WI38 (cell line): Measurements from ENCODE around the gene PLPP6.

ENCODE experiments used
- H3K4me3 ChIP-seq: 2 replicates; pipeline ENCODE4 v1.5.1; 2011; ENCODE audit warnings: low read depth, mild to moderate bottlenecking, control low read depth, low read length
- CTCF ChIP-seq: IDR thresholded peaks from 2 replicates; pipeline ENCODE4 v1.5.1; 2012; ENCODE audit warnings: low read depth, mild to moderate bottlenecking, control low read depth, low read length

Gene PLPP6

GRCh38 chr9:4691795-4692194 is 29.7 kb downstream of the PLPP6 start:
- no peak for TF ChIP-seq CTCF
- no peak overlapping the region for H3K4me3 ChIP-seq

- TF ChIP-seq CTCF: no peak
- H3K4me3 ChIP-seq: no peak overlapping the region
Measured at GRCh38 chr9:4700091-4700490, 38.0 kb downstream of the PLPP6 start.

GRCh38 chr9:4700932-4701331 is 38.8 kb downstream of the PLPP6 start:
- no peak overlapping the region for H3K4me3 ChIP-seq
- no peak for TF ChIP-seq CTCF

- TF ChIP-seq CTCF: no peak
- no peak overlapping the region for H3K4me3 ChIP-seq
Measured at GRCh38 chr9:4701526-4701925, 39.4 kb downstream of the PLPP6 start.

- no peak overlapping the region for H3K4me3 ChIP-seq
- no peak for TF ChIP-seq CTCF
Measured at GRCh38 chr9:4704129-4704528, 42.0 kb downstream of the PLPP6 start.

- no peak for TF ChIP-seq CTCF
- no peak overlapping the region for H3K4me3 ChIP-seq
Measured at GRCh38 chr9:4706021-4706420, 43.9 kb downstream of the PLPP6 start.

- no peak for TF ChIP-seq CTCF
- H3K4me3 ChIP-seq: no peak overlapping the region
Measured at GRCh38 chr9:4706971-4707622, 45.0 kb downstream of the PLPP6 start.
